ENCODE results near the gene ASGR2. TPM values are rescaled to one million over a fixed set of nuclear protein-coding genes. Genes with fewer than 3 reads are reported as not detected.
A peak's percentile ranks its signal among the peaks of the same experiment; 100 is the strongest.

Gene ASGR2
- total and polyA plus RNA-seq, 2 of the 13 experiments (the other 11 are each of a cell fraction or from before 2014, with no cell fraction given): 320 to 754 TPM

GRCh38 chr17:7156342-7156940, 41.8 kb upstream of the ASGR2 start (continued):
- no peak for TF ChIP-seq SYNCRIP (IDR thresholded peaks at IDR 0.05; ENCODE audit: insufficient read depth, low read depth, low read length)
- TF ChIP-seq ETV5 (CRISPR knock-in tag; IDR thresholded peaks at IDR 0.05; ENCODE audit: borderline replicate concordance): peak; percentile 65
- peak; percentile 77; the same call in 1 of the 2 replicates for TF ChIP-seq FOXP4 (CRISPR knock-in tag; IDR thresholded peaks at IDR 0.05)
- TF ChIP-seq KLF16 (CRISPR knock-in tag; IDR thresholded peaks at IDR 0.05): peak; percentile 72 to 83; a peak in 2 of 4 replicates
- TF ChIP-seq ELF3 (CRISPR knock-in tag; IDR thresholded peaks at IDR 0.05): peak; percentile 84
- TF ChIP-seq NBN (conservative IDR thresholded peaks at IDR 0.05): no peak
- TF ChIP-seq JUND (CRISPR knock-in tag; IDR thresholded peaks at IDR 0.05): peak; percentile 77
- 0 out of 2 replicates have a peak, but pooled peaks have one; percentile 70 for TF ChIP-seq ZNF333 (CRISPR knock-in tag; IDR thresholded peaks at IDR 0.05; ENCODE audit: borderline replicate concordance)
- TF ChIP-seq JDP2 (CRISPR knock-in tag; IDR thresholded peaks at IDR 0.05; ENCODE audit: borderline replicate concordance): peak; percentile 69; the same call in 1 of the 2 replicates
- TF ChIP-seq ZNF558 (CRISPR knock-in tag; IDR thresholded peaks at IDR 0.05; ENCODE audit: borderline replicate concordance): peak; percentile 83; the same call in 1 of the 2 replicates
- TF ChIP-seq MIXL1 (CRISPR knock-in tag; IDR thresholded peaks at IDR 0.05): peak; percentile 90
- TF ChIP-seq ZNF343 (CRISPR knock-in tag; IDR thresholded peaks at IDR 0.05): peak; percentile 70; the same call in 1 of the 2 replicates
- no peak for TF ChIP-seq CAMTA2 (CRISPR knock-in tag; IDR thresholded peaks at IDR 0.05; ENCODE audit: borderline replicate concordance)
- TF ChIP-seq KDM1A (CRISPR knock-in tag; IDR thresholded peaks at IDR 0.05): no peak
- TF ChIP-seq ZSCAN30 (CRISPR knock-in tag; IDR thresholded peaks at IDR 0.05): peak; percentile 32; the same call in 1 of the 2 replicates
- TF ChIP-seq IRF1 (CRISPR knock-in tag; IDR thresholded peaks at IDR 0.05; ENCODE audit: low read depth): 0 out of 2 replicates have a peak, but pooled peaks have one; percentile 70
- peak; percentile 68; the same call in 1 of the 2 replicates for TF ChIP-seq ZNF691 (CRISPR knock-in tag; IDR thresholded peaks at IDR 0.05; ENCODE audit: borderline replicate concordance, low read depth)
- peak; percentile 69; the same call in 1 of the 2 replicates for TF ChIP-seq ZSCAN31 (CRISPR knock-in tag; IDR thresholded peaks at IDR 0.05; ENCODE audit: low read depth)
- TF ChIP-seq ZNF121 (CRISPR knock-in tag; IDR thresholded peaks at IDR 0.05): no peak
- peak; percentile 94 for TF ChIP-seq BATF2 (CRISPR knock-in tag; IDR thresholded peaks at IDR 0.05)
- peak; percentile 52; the same call in 1 of the 2 replicates for TF ChIP-seq MTF1 (CRISPR knock-in tag; IDR thresholded peaks at IDR 0.05)
- no peak for TF ChIP-seq RBFOX2 (IDR thresholded peaks at IDR 0.05; ENCODE audit: low read depth, low read length)
- TF ChIP-seq GATAD2A (CRISPR knock-in tag; IDR thresholded peaks at IDR 0.05): peak; percentile 94
- 0 out of 2 replicates have a peak, but pooled peaks have one; percentile 38 for TF ChIP-seq HNF1B (CRISPR knock-in tag; IDR thresholded peaks at IDR 0.05)
- TF ChIP-seq RAD21 (CRISPR knock-in tag; IDR thresholded peaks at IDR 0.05): 0 out of 2 replicates have a peak, but pooled peaks have one; percentile 32
- TF ChIP-seq ZNF225 (CRISPR knock-in tag; IDR thresholded peaks at IDR 0.05): no peak
